Astrocyte (in vitro differentiated cells and primary cell): ENCODE results near the gene AAMP.

ENCODE experiments used
- CTCF ChIP-seq: IDR thresholded peaks from 2 replicates; pipeline ENCODE4 v1.5.1; 2011; ENCODE audit warnings: low read depth, mild to moderate bottlenecking, inconsistent platforms, low read length, moderate library complexity; ENCODE audit not compliant: insufficient read depth
- EZH2 ChIP-seq: IDR thresholded peaks from 2 replicates; pipeline ENCODE4 v1.6.1; 2012; ENCODE audit warnings: mild to moderate bottlenecking, low read length, inconsistent platforms; ENCODE audit not compliant: insufficient read depth

DNA sequence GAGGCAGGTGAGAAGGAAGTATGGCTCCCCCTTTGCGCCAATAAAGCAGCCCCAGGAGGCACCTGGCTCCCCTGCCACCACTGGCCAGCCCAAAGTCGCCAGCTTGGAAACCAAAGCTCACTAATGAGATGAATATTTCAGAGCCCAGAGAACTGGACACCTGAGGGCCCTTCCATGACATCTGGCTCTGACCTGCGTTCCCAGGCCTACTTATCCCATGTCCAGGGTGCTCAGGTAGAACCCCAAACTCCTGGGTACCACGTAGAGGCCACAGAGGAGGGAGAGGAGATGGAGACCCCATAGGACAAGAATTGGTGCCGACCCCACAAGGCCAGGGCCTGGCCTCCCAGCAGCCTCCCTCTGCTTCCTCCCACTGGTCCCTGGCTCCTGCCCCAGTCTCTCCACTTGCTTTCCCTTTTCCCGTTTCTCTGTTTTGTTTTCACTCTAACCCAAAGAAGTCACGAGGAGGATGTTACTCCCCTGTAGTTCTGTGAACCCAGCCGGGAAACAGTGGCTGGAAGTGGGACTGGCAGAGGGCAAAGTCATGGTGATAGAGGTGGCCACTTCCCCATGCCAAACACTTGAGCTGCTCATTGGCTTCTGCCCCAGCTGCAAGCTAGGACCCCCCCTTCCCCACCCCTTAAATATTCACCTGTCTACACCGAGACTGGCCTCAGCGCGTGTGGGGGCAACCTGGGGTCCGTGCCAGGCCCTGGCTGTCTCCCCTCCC lies 21.5 kb upstream of the AAMP start:
- TF ChIP-seq CTCF (no peak), EZH2 (no peak)
